K562 (cell line): ENCODE data around the gene HSD17B11. TPM values are rescaled to one million over a fixed set of nuclear protein-coding genes. Genes with fewer than 3 reads are reported as not detected.

Source experiments
- ATAC-seq: fragments of 200-7000 bp; cut with Tn5 transposase; 3 replicates; pipeline ENCODE4 v1.9.1; 2020; ENCODE audit warnings: moderate library complexity
- BruUV-seq: library from RNA; stranded (reverse); fragments of 400-500 nt; replicated peaks from 2 replicates; lab custom pipeline; 2021; lab: Mats Ljungman, UMichigan
- CTCF ChIA-PET: fragments of 300-600 bp; formaldehyde crosslinking; extraction: SDS; loops from one replicate; lab custom pipeline; 2021; ENCODE audit warnings: low intra/inter-chr PET ratio; lab: Yijun Ruan, JAX
- POLR2A ChIA-PET: fragments of 300-600, 350-650 bp; sonication (Branson Sonifier 250); formaldehyde crosslinking; extraction: SDS; loops from one replicate; lab custom pipeline; 2021; ENCODE audit warnings: antibody characterized with exemption, inconsistent platforms; lab: Yijun Ruan, JAX
- DNase-seq, 4 experiments: peaks; one replicate each; pipeline versions ENCODE4 v3.0.0 to v3.0.0-alpha.2; 2011 to 2018; ENCODE audit warnings: low spot score in 3 of 4, mixed read lengths in 3 of 4; ENCODE audit errors: extremely low read depth in 1 of 4
- FAIRE-seq: peaks from 2 replicates; lab custom pipeline; 2011; peaks lifted over from hg19 to GRCh38; lab: Jason Lieb, UNC
- H2AFZ ChIP-seq: 2 replicates; pipeline ENCODE4 v1.6.0; 2011; ENCODE audit warnings: low read depth, low read length, control low read depth, inconsistent platforms
- H3K27ac ChIP-seq: fragments of 200-600 bp; 3 replicates; pipeline ENCODE4 v1.8.0; 2011; ENCODE audit warnings: low read depth, mild to moderate bottlenecking, control low read depth, inconsistent platforms, low read length, moderate library complexity, mixed read lengths; ENCODE audit errors: extremely low read depth
- H3K27me3 ChIP-seq, 2 experiments: fragments of 300-600 bp in 1 of 2; 2 replicates in 1 of 2; 3 replicates in 1 of 2; pipeline versions ENCODE4 v1.6.0 to v1.8.0; 2011; ENCODE audit warnings: inconsistent platforms in 2 of 2, low read length in 2 of 2, mild to moderate bottlenecking in 1 of 2, mixed read lengths in 1 of 2, moderate library complexity in 1 of 2; ENCODE audit not compliant: control insufficient read depth in 2 of 2, insufficient read depth in 2 of 2
- H3K36me3 ChIP-seq: fragments of 300-600 bp; 3 replicates; pipeline ENCODE4 v1.8.0; 2011; ENCODE audit warnings: mild to moderate bottlenecking, low read length, inconsistent platforms; ENCODE audit not compliant: control insufficient read depth, insufficient read depth
- H3K4me1 ChIP-seq, 2 experiments: fragments of 200-600 bp in 1 of 2; replicated peaks in 1 of 2; 2 replicates in 1 of 2; 3 replicates in 1 of 2; pipeline versions ENCODE4 v1.5.1 to v1.8.0; 2011; ENCODE audit warnings: inconsistent platforms in 2 of 2, low read length in 2 of 2, mild to moderate bottlenecking in 1 of 2, mixed read lengths in 1 of 2, moderate library complexity in 1 of 2; ENCODE audit not compliant: control insufficient read depth in 2 of 2, insufficient read depth in 2 of 2
- H3K4me2 ChIP-seq: 2 replicates; pipeline ENCODE4 v1.6.1; 2011; ENCODE audit warnings: low read length, control low read depth, inconsistent platforms, mixed read lengths; ENCODE audit not compliant: insufficient read depth
- H3K4me3 ChIP-seq: fragments of 200-600 bp; sonication (generic), shearing (Covaris generic); 2 replicates; pipeline ENCODE4 v1.5.1; 2016; ENCODE audit warnings: control low read depth, inconsistent platforms
- H3K79me2 ChIP-seq: fragments of 200-600 bp; 3 replicates; pipeline ENCODE4 v1.8.0; 2011; ENCODE audit warnings: low read length, inconsistent platforms; ENCODE audit not compliant: control insufficient read depth, insufficient read depth
- H3K9ac ChIP-seq, 2 experiments: 2 replicates each; pipeline versions ENCODE4 v1.6.0 to v1.6.1; 2011; ENCODE audit warnings: low read depth in 2 of 2, low read length in 2 of 2, control low read depth in 1 of 2, inconsistent platforms in 1 of 2, mild to moderate bottlenecking in 1 of 2, mixed read lengths in 1 of 2; ENCODE audit not compliant: insufficient read depth in 1 of 2
- H3K9me1 ChIP-seq: one replicate; pipeline ENCODE4 v1.6.0; 2011; ENCODE audit warnings: inconsistent platforms, mild to moderate bottlenecking, low read length, moderate library complexity; ENCODE audit not compliant: control insufficient read depth, insufficient read depth
- H3K9me3 ChIP-seq: replicated peaks from 2 replicates; pipeline ENCODE4 v1.5.1; 2011; ENCODE audit warnings: low read depth, low read length, inconsistent platforms; ENCODE audit not compliant: control insufficient read depth, insufficient read depth
- H4K20me1 ChIP-seq: replicated peaks from 2 replicates; pipeline ENCODE4 v1.6.1; 2011; ENCODE audit warnings: low read length, inconsistent platforms, mixed read lengths; ENCODE audit not compliant: control insufficient read depth, insufficient read depth
- C11orf30 ChIP-seq: fragments of 450-650 bp; IDR thresholded peaks from 2 replicates; pipeline ENCODE4 v1.6.1; 2016; ENCODE audit warnings: low read depth, mild to moderate bottlenecking
- CBX2 ChIP-seq: fragments of 200-600 bp; sonication (generic); IDR thresholded peaks from one replicate; pipeline ENCODE4 v1.6.1; 2012; ENCODE audit warnings: mild to moderate bottlenecking, low read length, inconsistent platforms; ENCODE audit not compliant: insufficient read depth, poor library complexity, severe bottlenecking
- CEBPG ChIP-seq, 3 experiments: fragments of 200-800 bp in 1 of 3; sonication (Bioruptor generic) in 1 of 3; sonication (generic) in 1 of 3; formaldehyde crosslinking in 1 of 3; IDR thresholded peaks in 2 of 3; conservative IDR thresholded peaks in 1 of 3; 2 replicates each; pipeline versions ENCODE4 v1.6.1 to v1.8.0; 2016 to 2022; ENCODE audit warnings: missing compliant biosample characterization in 2 of 3, missing genetic modification characterization in 2 of 3, mild to moderate bottlenecking in 1 of 3, missing genetic modification reagents in 1 of 3
- CTCFL ChIP-seq: IDR thresholded peaks from 2 replicates; pipeline ENCODE4 v1.6.1; 2011; ENCODE audit warnings: borderline replicate concordance, low read depth, mild to moderate bottlenecking, moderate library complexity, low read length; ENCODE audit not compliant: insufficient read depth, poor library complexity, severe bottlenecking
- E2F8 ChIP-seq: fragments of 450-650 bp; IDR thresholded peaks from 2 replicates; pipeline ENCODE4 v1.7.1; 2018; ENCODE audit warnings: mild to moderate bottlenecking, low read depth; ENCODE audit not compliant: partially characterized antibody
- MEF2A ChIP-seq: IDR thresholded peaks from 2 replicates; pipeline ENCODE4 v1.6.1; 2011; ENCODE audit warnings: low read depth, mild to moderate bottlenecking, low read length, moderate library complexity; ENCODE audit not compliant: control insufficient read depth
- NFRKB ChIP-seq: fragments of 450-650 bp; IDR thresholded peaks from 2 replicates; pipeline ENCODE4 v1.6.1; 2016; ENCODE audit warnings: low read depth
- SNAPC5 ChIP-seq: fragments of 250-450 bp; sonication (Bioruptor Pico); IDR thresholded peaks from 2 replicates; pipeline ENCODE4 v1.8.0; 2021; ENCODE audit warnings: moderate library complexity, mild to moderate bottlenecking, inconsistent platforms
- THRB ChIP-seq: fragments of 450-650 bp; formaldehyde crosslinking; conservative IDR thresholded peaks from 2 replicates; pipeline ENCODE4 v1.4.0; 2022; ENCODE audit warnings: mild to moderate bottlenecking, missing genetic modification characterization
- ZBTB7A ChIP-seq: IDR thresholded peaks from 2 replicates; pipeline ENCODE4 v1.6.1; 2011; ENCODE audit warnings: low read depth, mild to moderate bottlenecking, low read length, moderate library complexity, borderline replicate concordance; ENCODE audit not compliant: control insufficient read depth
- ZNF655 ChIP-seq: fragments of 250-450 bp; sonication (Bioruptor Pico); IDR thresholded peaks from 2 replicates; pipeline ENCODE4 v1.5.0; 2021
- ZNF780A ChIP-seq: fragments of 250-450 bp; sonication (Bioruptor Pico); IDR thresholded peaks from 2 replicates; pipeline ENCODE4 v1.5.0; 2021; ENCODE audit warnings: mild to moderate bottlenecking
- WGBS: fragments of 100-300 bp; shearing (Covaris generic); methylation state at CpG from one replicate; pipeline ENCODE4 v1.1.6; 2016; ENCODE audit warnings: low coverage, mixed read lengths; ENCODE audit not compliant: insufficient coverage; ENCODE audit errors: missing lambda C conversion rate; 5-methylcytosine and 5-hydroxymethylcytosine counted together
- in situ Hi-C: fragments of 300-500 bp; cut with MboI; formaldehyde crosslinking; loops from 4 replicates; pipeline ENCODE4 v1.15.0; 2018; ENCODE audit warnings: inconsistent platforms, mixed read lengths
- intact Hi-C: fragments of 100-400 bp; cut with micrococcal nuclease; formaldehyde crosslinking; loops from 2 replicates; pipeline ENCODE4 v1.14.2; 2022
- polyA plus RNA-seq, 8 experiments: library from polyadenylated mRNA; depleted of rRNA in 4 of 8; stranded (reverse) in 5 of 8; unstranded in 3 of 8; fragments of >200 nt; fragmentation: Nextera tagmentation in 2 of 8; fragmentation: Illumina TruSeq in 1 of 8; extraction: Ambion mirVana in 2 of 8; extraction: Trizol in 1 of 8; gene quantifications; 2 replicates each; pipeline versions ENCODE4 v1.2.1 to v1.2.3, GENCODE V29; 2011 to 2014; ENCODE audit warnings: inconsistent platforms in 1 of 8, missing spikeins in 1 of 8
- total RNA-seq, 7 experiments: library from RNA; depleted of rRNA in 6 of 7; stranded (reverse); fragments of >200 nt in 6 of 7; fragmentation: Illumina TruSeq in 2 of 7; extraction: Trizol in 2 of 7; gene quantifications; 2 replicates each; pipeline versions ENCODE4 v1.2.1 to v1.2.3, GENCODE V29; 2011 to 2021; ENCODE audit warnings: low replicate concordance in 1 of 7

HSD17B11 gene
- total and polyA plus RNA-seq, 9 of the 15 experiments (the other 6 are each of a cell fraction or from before 2014, with no cell fraction given): 26.0 to 108 (median 81.0) TPM

GRCh38 chr4:87321888-87322287 lies 69.1 kb downstream of the HSD17B11 start:
- FAIRE-seq: no peak
- no peak overlapping the region for H3K27ac ChIP-seq
- no peak overlapping the region for H2AFZ ChIP-seq
- no peaks in the 10 kb centered on the region for H3K4me1 ChIP-seq
- no TSS peak for BruUV-seq
- ChIA-PET POLR2A (no interaction called here), CTCF (no interaction called here)
- no peak for ATAC-seq
- H3K4me2 ChIP-seq: no peak overlapping the region
- H3K36me3 ChIP-seq: no peaks in the 10 kb centered on the region
- no peak for DNase-seq
- WGBS: 13% methylated on average over 5 of the region's 5 CpGs
- H3K27me3 ChIP-seq: no peaks in the 10 kb centered on the region
- no peaks in the 10 kb centered on the region for H3K79me2 ChIP-seq
- no peaks in the 10 kb centered on the region for H3K9me1 ChIP-seq
- no peak overlapping the region for H3K9ac ChIP-seq
- H3K9me3 ChIP-seq: no peaks in the 10 kb centered on the region
- intact Hi-C loops (no loop called here), in situ Hi-C loops (no loop called here)
- no peaks in the 10 kb centered on the region for H4K20me1 ChIP-seq
- no peak overlapping the region for H3K4me3 ChIP-seq
- TF ChIP-seq ZBTB7A: no peak
- TF ChIP-seq ZNF655 (CRISPR knock-in tag): no peak
- TF ChIP-seq THRB: no peak
- TF ChIP-seq SNAPC5 (CRISPR knock-in tag): no peak
- no peak for TF ChIP-seq CEBPG (CRISPR knock-in tag; IDR thresholded peaks at IDR 0.05)
- no peak for TF ChIP-seq CEBPG (tag; conservative IDR thresholded peaks at IDR 0.05 in 1 of 2, IDR thresholded peaks at IDR 0.05 in 1 of 2)
- no peak for TF ChIP-seq E2F8
- no peak for TF ChIP-seq CBX2
- TF ChIP-seq MEF2A: no peak
- no peak for TF ChIP-seq ZNF780A (CRISPR knock-in tag)
- TF ChIP-seq NFRKB: no peak
- TF ChIP-seq C11orf30: no peak
- no peak for TF ChIP-seq CTCFL
